ENCODE data around the gene VIPAS39. TPM values are rescaled to one million over a fixed set of nuclear protein-coding genes. Genes with fewer than 3 reads are reported as not detected.

VIPAS39 gene
- total RNA-seq, 1 experiment from 2014 or later = 16.8 TPM

DNA sequence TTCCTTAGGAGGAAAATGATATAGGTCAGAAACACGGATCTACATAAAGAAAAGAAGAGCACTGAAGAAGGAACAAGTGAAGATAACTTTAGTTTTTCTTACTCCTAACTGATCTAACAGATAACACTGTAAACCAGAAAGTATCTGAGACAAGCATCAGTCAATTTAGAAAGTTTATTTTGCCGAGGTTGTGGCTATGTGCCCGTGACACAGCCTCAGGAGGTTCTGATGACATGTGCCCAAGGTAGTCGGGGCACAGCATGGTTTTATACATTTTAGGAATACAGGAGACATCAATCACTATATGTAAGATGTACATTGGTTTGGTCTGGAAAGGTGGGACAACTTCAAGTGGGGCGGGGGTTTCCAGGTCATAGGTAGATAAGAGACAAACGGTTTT, 57.2 kb downstream of the VIPAS39 start:
- H3K27ac ChIP-seq (ENCODE audit: low read depth, low read length) = no peak overlapping the region
- H3K36me3 ChIP-seq (ENCODE audit: control insufficient read depth in 1 of 2, insufficient read depth in 2 of 2, low read length in 2 of 2) = no peaks in the 10 kb centered on the region
- intact Hi-C loops (cut with micrococcal nuclease) = no loop called here
- no peak overlapping the region for H3K4me3 ChIP-seq (replicated peaks in 1 of 2; ENCODE audit: low read depth in 1 of 2, low read length in 2 of 2)
- H3K79me2 ChIP-seq (ENCODE audit: insufficient read depth, low read length) = no peaks in the 10 kb centered on the region
- no peaks in the 10 kb centered on the region for H3K9me3 ChIP-seq (ENCODE audit: control insufficient read depth in 1 of 2, insufficient read depth in 1 of 2, low read depth in 1 of 2, low read length in 2 of 2)
- DNase-seq (ENCODE audit: low read depth, low spot score) = no peak
- ChIA-PET RAD21 (ENCODE audit: low non-redundant PET in 1 of 2, low total read pairs in 2 of 2, uncharacterized antibody in 2 of 2, unreplicated experiment in 2 of 2) (no interaction called here), CTCF (no interaction called here), POLR2A (no interaction called here)
- H3K9ac ChIP-seq (ENCODE audit: low read length) = no peak overlapping the region
- H3K27me3 ChIP-seq (ENCODE audit: insufficient read depth, low read length) = no peaks in the 10 kb centered on the region
- H4K20me1 ChIP-seq (ENCODE audit: insufficient read depth) = no peaks in the 10 kb centered on the region
- no TSS peak for BruUV-seq (replicated peaks)
- no peaks in the 10 kb centered on the region for H3K9me2 ChIP-seq (ENCODE audit: insufficient read depth)
- no peak overlapping the region for H3K4me2 ChIP-seq (ENCODE audit: low read length)
- H3K4me1 ChIP-seq (ENCODE audit: control insufficient read depth in 1 of 2, insufficient read depth in 2 of 2, low read length in 2 of 2) = no peaks in the 10 kb centered on the region
- TF ChIP-seq, protein P1, sequence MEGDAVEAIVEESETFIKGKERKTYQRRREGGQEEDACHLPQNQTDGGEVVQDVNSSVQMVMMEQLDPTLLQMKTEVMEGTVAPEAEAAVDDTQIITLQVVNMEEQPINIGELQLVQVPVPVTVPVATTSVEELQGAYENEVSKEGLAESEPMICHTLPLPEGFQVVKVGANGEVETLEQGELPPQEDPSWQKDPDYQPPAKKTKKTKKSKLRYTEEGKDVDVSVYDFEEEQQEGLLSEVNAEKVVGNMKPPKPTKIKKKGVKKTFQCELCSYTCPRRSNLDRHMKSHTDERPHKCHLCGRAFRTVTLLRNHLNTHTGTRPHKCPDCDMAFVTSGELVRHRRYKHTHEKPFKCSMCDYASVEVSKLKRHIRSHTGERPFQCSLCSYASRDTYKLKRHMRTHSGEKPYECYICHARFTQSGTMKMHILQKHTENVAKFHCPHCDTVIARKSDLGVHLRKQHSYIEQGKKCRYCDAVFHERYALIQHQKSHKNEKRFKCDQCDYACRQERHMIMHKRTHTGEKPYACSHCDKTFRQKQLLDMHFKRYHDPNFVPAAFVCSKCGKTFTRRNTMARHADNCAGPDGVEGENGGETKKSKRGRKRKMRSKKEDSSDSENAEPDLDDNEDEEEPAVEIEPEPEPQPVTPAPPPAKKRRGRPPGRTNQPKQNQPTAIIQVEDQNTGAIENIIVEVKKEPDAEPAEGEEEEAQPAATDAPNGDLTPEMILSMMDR (IDR thresholded peaks at IDR 0.05 in 2 of 3, conservative IDR thresholded peaks at IDR 0.05 in 1 of 3; ENCODE audit: borderline replicate concordance in 1 of 3, insufficient read depth in 1 of 3, low read depth in 2 of 3, low read length in 2 of 3) = no peak
- TF ChIP-seq, protein P2, sequence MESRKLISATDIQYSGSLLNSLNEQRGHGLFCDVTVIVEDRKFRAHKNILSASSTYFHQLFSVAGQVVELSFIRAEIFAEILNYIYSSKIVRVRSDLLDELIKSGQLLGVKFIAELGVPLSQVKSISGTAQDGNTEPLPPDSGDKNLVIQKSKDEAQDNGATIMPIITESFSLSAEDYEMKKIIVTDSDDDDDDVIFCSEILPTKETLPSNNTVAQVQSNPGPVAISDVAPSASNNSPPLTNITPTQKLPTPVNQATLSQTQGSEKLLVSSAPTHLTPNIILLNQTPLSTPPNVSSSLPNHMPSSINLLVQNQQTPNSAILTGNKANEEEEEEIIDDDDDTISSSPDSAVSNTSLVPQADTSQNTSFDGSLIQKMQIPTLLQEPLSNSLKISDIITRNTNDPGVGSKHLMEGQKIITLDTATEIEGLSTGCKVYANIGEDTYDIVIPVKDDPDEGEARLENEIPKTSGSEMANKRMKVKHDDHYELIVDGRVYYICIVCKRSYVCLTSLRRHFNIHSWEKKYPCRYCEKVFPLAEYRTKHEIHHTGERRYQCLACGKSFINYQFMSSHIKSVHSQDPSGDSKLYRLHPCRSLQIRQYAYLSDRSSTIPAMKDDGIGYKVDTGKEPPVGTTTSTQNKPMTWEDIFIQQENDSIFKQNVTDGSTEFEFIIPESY (IDR thresholded peaks at IDR 0.05; ENCODE audit: extremely low read depth, insufficient replicate concordance, low read length) = no peak
- TF ChIP-seq EZH2 (IDR thresholded peaks at IDR 0.05) = no peak
- TF ChIP-seq SIN3A (IDR thresholded peaks at IDR 0.05; ENCODE audit: low read depth) = no peak
- TF ChIP-seq TCF7L2 (IDR thresholded peaks at IDR 0.05; ENCODE audit: borderline replicate concordance, extremely low read depth, insufficient read depth, insufficient read length) = no peak
- H2AFZ ChIP-seq (ENCODE audit: low read depth, low read length, poor library complexity, severe bottlenecking) = no peak overlapping the region
- no peak for ATAC-seq
